Measurements from ENCODE around the gene TRPT1. TPM values are rescaled to one million over a fixed set of nuclear protein-coding genes. Genes with fewer than 3 reads are reported as not detected.
A peak's percentile ranks its signal among the peaks of the same experiment; 100 is the strongest.

TRPT1 gene
- total RNA-seq, 2 experiments from 2014 or later, result 40.6 to 49.0 TPM

DNA sequence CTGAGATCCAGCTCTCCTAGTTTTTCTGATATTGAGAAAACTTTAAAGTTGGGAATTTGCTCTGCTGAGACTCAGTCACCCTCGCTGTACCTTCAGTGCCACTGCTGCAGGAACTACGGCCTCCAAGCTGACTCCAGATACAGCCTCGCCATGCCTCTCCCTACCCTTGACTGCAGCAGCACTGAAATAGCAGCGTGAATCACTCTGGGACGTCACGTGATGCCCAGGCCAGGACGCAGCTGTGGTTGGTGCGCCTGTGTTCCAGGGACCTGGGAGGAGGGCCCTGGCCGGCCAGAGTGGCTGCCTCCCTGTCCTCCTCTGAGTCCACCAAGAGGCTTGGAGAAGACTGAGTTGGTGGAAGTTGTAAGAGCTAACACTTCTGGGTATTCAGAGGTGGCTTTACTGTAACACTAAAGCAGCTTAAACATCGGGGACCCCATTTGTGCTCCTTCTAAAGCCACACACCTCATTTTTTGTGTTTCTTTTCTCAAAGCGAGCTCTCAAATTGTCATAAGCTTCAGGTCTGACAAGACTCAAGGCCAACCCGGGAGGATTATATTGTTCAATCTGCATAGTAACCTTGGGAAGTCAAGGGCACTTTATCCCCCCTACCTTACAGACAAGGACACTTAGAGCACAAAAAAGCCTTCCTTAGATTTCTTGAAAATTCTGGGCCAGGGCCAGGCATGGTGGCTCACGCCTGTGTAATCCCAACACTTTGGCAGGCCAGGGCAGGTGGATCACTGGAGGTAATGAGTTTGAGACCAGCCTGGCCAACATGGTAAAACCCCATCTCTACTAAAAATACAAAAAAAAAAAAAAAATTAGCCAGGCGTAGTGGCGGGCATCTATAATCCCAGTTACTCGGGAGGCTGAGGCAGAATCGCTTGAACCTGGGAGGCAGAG lies 44.2 kb downstream of the TRPT1 start:
- no TSS peak for BruUV-seq (replicated peaks)

DNA sequence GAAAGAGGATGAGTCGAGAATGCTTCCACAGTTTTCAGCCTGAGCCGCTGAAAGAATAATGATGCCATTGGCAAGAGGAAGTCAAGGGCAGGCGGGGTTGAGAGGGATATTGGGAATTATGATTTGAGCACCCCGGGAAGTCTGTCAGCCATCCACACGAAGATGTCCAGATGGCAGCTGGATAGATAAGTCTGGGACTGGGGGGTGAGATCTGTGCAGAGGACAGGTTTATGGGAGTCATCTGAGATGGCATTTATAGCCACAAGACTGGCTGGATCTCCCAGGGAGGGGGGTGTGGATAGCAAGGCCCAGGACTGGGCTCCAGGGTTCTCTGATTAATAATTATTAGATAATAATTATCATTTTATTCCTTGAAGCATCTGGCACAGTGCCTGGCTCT lies 45.1 kb downstream of the TRPT1 start:
- CTCF ChIA-PET (ENCODE audit: unreplicated experiment), result no interaction called here
- no peaks in the 10 kb centered on the region for H4K20me1 ChIP-seq (ENCODE audit: insufficient read depth, low read length)
- peak overlapping the region; percentile 60 for H2AFZ ChIP-seq (ENCODE audit: low read length)
- H3K79me2 ChIP-seq (ENCODE audit: insufficient read depth, low read depth, low read length), result peaks cover 22% of the 10 kb centered on the region
- H3K9me2 ChIP-seq (ENCODE audit: insufficient read depth, low read length), result no peaks in the 10 kb centered on the region
- POLR2A ChIA-PET, result interaction anchor here (1.6 to 2.0 kb wide), 2 partner anchors 26 to 137 kb away, joined by 5 to 6 read pairs; partner anchors contain the start of genes FERMT3, PRDX5 and TRMT112
- H3K4me3 ChIP-seq (ENCODE audit: low read depth, low read length, poor library complexity, severe bottlenecking), result peak overlapping the region; percentile 54
- TF ChIP-seq EZH2phosphoT487 (IDR thresholded peaks at IDR 0.05; ENCODE audit: borderline replicate concordance, low read depth, low read length), result no peak
- TF ChIP-seq, protein P1, sequence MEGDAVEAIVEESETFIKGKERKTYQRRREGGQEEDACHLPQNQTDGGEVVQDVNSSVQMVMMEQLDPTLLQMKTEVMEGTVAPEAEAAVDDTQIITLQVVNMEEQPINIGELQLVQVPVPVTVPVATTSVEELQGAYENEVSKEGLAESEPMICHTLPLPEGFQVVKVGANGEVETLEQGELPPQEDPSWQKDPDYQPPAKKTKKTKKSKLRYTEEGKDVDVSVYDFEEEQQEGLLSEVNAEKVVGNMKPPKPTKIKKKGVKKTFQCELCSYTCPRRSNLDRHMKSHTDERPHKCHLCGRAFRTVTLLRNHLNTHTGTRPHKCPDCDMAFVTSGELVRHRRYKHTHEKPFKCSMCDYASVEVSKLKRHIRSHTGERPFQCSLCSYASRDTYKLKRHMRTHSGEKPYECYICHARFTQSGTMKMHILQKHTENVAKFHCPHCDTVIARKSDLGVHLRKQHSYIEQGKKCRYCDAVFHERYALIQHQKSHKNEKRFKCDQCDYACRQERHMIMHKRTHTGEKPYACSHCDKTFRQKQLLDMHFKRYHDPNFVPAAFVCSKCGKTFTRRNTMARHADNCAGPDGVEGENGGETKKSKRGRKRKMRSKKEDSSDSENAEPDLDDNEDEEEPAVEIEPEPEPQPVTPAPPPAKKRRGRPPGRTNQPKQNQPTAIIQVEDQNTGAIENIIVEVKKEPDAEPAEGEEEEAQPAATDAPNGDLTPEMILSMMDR (conservative IDR thresholded peaks at IDR 0.05; ENCODE audit: low read length), result no peak
- intact Hi-C loops (cut with micrococcal nuclease; ENCODE audit: unreplicated experiment), result no loop called here
- H3K4me1 ChIP-seq (ENCODE audit: insufficient read depth, low read length, poor library complexity, severe bottlenecking), result peaks cover 48% of the 10 kb centered on the region
- 0 out of 2 replicates have a peak, but pooled peaks cover 6% of the 10 kb centered on the region for H3K36me3 ChIP-seq (ENCODE audit: insufficient read depth, low read length)
- no TSS peak for BruUV-seq (replicated peaks)
- H3K9me3 ChIP-seq (ENCODE audit: low read length), result no peaks in the 10 kb centered on the region
- no peak for DNase-seq (ENCODE audit: low spot score)
- H3K27ac ChIP-seq (ENCODE audit: low read depth, low read length, poor library complexity, severe bottlenecking), result no peak overlapping the region
- H3K4me2 ChIP-seq (ENCODE audit: low read length), result peak overlapping the region; percentile 75

More for the DNA sequence above, 44.2 kb downstream of the TRPT1 start:
- peak; percentile 78 for DNase-seq (ENCODE audit: low spot score)
- H3K36me3 ChIP-seq (ENCODE audit: insufficient read depth, low read length), result 0 out of 2 replicates have a peak, but pooled peaks cover 6% of the 10 kb centered on the region
- H3K27ac ChIP-seq (ENCODE audit: low read depth, low read length, poor library complexity, severe bottlenecking), result peak overlapping the region; percentile 36
- H3K9me2 ChIP-seq (ENCODE audit: insufficient read depth, low read length), result no peaks in the 10 kb centered on the region
- intact Hi-C loops (cut with micrococcal nuclease; ENCODE audit: unreplicated experiment), result no loop called here
- ChIA-PET CTCF (ENCODE audit: unreplicated experiment) (no interaction called here), POLR2A (interaction anchor here (0.7 to 2.0 kb wide), 4 partner anchors 23 to 1407 kb away, joined by 3 to 6 read pairs (median 6); partner anchors contain the start of genes FERMT3, PRDX5 and TRMT112)
- peak overlapping the region; percentile 54 for H3K4me3 ChIP-seq (ENCODE audit: low read depth, low read length, poor library complexity, severe bottlenecking)
- H3K4me1 ChIP-seq (ENCODE audit: insufficient read depth, low read length, poor library complexity, severe bottlenecking), result peaks cover 46% of the 10 kb centered on the region
- H3K79me2 ChIP-seq (ENCODE audit: insufficient read depth, low read depth, low read length), result peaks cover 22% of the 10 kb centered on the region
- peak overlapping the region; percentile 75 for H3K4me2 ChIP-seq (ENCODE audit: low read length)
- no peaks in the 10 kb centered on the region for H4K20me1 ChIP-seq (ENCODE audit: insufficient read depth, low read length)
- H2AFZ ChIP-seq (ENCODE audit: low read length), result peak overlapping the region; percentile 60
- no peaks in the 10 kb centered on the region for H3K9me3 ChIP-seq (ENCODE audit: low read length)
- TF ChIP-seq EZH2phosphoT487 (IDR thresholded peaks at IDR 0.05; ENCODE audit: borderline replicate concordance, low read depth, low read length), result no peak
- TF ChIP-seq, protein P1 (conservative IDR thresholded peaks at IDR 0.05; ENCODE audit: low read length), result no peak
